Stimulated activated CD8-positive, alpha-beta memory T cell treated with anti-CD3 and anti-CD28 coated beads, Interleukin-12 subunit alpha, Interleukin-12 subunit beta, amount 100 ng/mL, for 4 hours (primary cell): Measurements from ENCODE around the gene SHB.

Experiments used
- DNase-seq: peaks from one replicate; pipeline ENCODE4 v3.0.0-alpha.2; 2020; ENCODE audit warnings: low read depth

SHB gene

GRCh38 chr9:38042626-38043357, 26.2 kb downstream of the SHB start:
- DNase-seq: no peak

DNA sequence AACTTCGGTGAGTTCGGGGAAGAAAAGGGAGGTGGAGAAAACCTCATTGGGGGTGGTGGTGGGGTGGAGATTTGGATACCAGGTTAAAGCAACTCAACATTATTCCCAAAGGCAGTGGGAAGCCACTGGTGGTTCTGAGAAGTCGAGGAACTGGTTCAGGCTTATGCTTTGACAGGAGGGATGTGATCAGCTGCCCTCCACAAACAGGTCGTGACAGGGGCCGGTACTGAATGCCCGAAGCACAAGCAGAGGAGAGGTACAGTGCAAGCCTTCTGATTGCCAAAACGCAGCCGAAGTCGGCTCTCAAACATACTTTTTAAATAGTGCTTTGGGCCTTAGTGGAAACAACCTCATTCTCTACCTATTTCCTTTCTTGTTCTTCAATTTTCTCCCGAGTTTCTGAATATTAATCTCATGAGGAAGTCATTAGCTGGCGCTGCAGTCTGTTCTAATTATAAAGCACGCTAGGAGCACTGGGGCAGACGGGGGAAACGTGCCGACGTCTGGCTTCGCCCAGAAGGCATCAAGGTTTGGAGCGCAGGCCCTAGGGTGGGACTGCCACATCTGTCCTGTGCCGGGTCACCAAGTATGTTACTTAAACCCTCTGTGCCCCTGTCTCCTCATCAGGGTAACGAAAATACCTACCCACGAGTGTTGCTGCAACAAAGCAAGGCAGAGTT, 27.3 kb downstream of the SHB start:
- no peak for DNase-seq

GRCh38 chr9:38039907-38040682, 28.9 kb downstream of the SHB start:
- no peak for DNase-seq

GRCh38 chr9:38039090-38039906, 29.7 kb downstream of the SHB start:
- no peak for DNase-seq

- no peak for DNase-seq
Measured at GRCh38 chr9:38038307-38039089, 30.5 kb downstream of the SHB start.

DNA sequence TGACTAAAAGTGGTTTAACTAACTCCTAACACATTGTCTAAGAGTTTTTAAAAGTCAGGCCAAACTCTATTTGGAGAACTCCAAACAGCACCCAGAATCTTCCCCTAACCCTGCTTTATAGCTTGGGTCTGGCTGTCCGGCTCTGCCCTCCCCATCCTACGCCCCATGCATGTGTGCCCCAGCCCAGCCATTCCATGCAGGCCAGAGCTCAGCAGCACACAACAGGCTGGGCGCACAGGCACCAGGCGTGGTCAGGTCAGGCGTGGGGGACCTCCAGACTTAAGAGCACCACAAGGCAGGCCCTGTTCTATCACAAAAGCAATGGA, 31.1 kb downstream of the SHB start:
- DNase-seq: no peak

GRCh38 chr9:38036359-38037084, 32.5 kb downstream of the SHB start:
- no peak for DNase-seq

- no peak for DNase-seq
Measured at GRCh38 chr9:38035873-38036272, 33.2 kb downstream of the SHB start.

- DNase-seq: no peak
Measured at GRCh38 chr9:38033941-38034340, 35.1 kb downstream of the SHB start.

- DNase-seq: no peak
Measured at GRCh38 chr9:38032266-38033110, 36.5 kb downstream of the SHB start.

- DNase-seq: no peak
Measured at GRCh38 chr9:38031594-38031993, 37.4 kb downstream of the SHB start.

DNA sequence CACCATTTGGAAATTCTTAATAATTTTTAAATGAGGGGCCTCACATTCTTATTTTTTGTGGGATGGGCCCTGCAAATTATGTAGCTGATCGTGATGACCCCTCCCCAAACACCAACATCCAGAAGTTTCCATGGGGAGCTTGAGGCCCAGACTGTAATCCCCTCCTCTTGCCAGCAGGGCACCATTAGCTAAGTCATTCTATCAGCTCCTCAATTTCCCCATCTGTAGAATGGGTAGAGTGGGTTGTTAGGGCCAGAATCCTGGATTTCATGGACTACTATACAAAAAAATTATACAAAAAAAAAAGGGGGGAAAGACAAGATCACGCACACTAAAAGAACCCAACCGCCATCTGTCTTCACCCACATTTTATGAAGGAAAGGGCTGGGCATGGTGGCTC, 38.4 kb downstream of the SHB start:
- DNase-seq: no peak

DNA sequence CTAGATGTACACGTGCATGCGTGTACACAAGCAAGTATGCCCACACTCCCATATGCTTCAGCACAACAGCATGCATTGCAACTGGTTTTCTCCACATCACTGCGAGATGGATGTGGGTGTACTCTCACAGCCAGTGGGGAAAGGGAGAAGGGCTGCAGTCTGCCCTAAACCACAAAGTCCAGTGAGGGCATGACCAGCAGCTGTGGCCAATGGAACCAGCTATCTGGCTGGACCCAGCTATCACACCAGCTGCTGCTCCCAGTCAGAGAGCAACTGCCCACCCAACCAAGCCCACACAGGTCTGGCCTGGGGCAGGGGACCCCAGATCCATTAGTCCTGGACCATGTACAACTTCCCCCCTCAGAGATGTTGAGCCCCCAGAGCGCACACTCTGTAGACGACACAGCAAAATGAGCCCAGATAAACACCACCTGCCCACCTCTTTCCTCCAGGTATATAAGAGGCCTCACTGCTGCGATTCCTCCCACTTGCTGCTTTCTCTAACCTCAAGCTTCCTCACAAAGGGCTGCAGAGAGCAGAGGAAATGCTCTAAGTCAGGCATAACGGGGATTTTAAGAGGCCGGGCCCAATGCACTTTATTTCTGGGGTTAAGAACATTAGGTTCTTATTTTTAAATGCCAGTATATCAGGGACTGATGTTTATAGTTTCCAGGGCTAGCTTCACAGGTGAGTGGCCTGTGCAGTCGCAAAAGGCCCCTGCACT, 39.0 kb downstream of the SHB start:
- no peak for DNase-seq

GRCh38 chr9:38027714-38028113, 41.3 kb downstream of the SHB start:
- DNase-seq: no peak

- DNase-seq: no peak
Measured at GRCh38 chr9:38026840-38027527, 42.0 kb downstream of the SHB start.

- DNase-seq: no peak
Measured at GRCh38 chr9:38026021-38026809, 42.8 kb downstream of the SHB start.

GRCh38 chr9:38025166-38025565, 43.9 kb downstream of the SHB start:
- no peak for DNase-seq
